GM12891 (cell line): ENCODE measurements around the gene PMM2.
"Not testable (repeated sequence)": the region's sequence is repeated elsewhere in the genome, so short reads cannot be mapped to it uniquely, and the experiment has no call there.

ENCODE experiments used
- DNase-seq: peaks from one replicate; pipeline ENCODE4 v3.0.0; 2011; ENCODE audit warnings: low spot score; ENCODE audit not compliant: insufficient read length
- FAIRE-seq: peaks from 2 replicates; lab custom pipeline; 2011; peaks lifted over from hg19 to GRCh38; lab: Jason Lieb, UNC
- PAX5 ChIP-seq: IDR thresholded peaks from 2 replicates; pipeline ENCODE4 v1.6.1; 2011; ENCODE audit warnings: low read length, moderate library complexity, mild to moderate bottlenecking; ENCODE audit not compliant: insufficient read depth, severe bottlenecking
- POLR2A ChIP-seq: IDR thresholded peaks from 2 replicates; pipeline ENCODE4 v1.6.1; 2011; ENCODE audit warnings: low read depth, low read length, control low read depth
- POLR2AphosphoS5 ChIP-seq: IDR thresholded peaks from 2 replicates; pipeline ENCODE4 v1.6.1; 2011; ENCODE audit warnings: low read depth, low read length, control low read depth
- POU2F2 ChIP-seq: IDR thresholded peaks from 2 replicates; pipeline ENCODE4 v1.6.1; 2011; ENCODE audit warnings: low read depth, mild to moderate bottlenecking, control low read depth, low read length, moderate library complexity
- SPI1 ChIP-seq: IDR thresholded peaks from 2 replicates; pipeline ENCODE4 v1.6.1; 2011; ENCODE audit warnings: low read depth, low read length, control low read depth
- TAF1 ChIP-seq: IDR thresholded peaks from 2 replicates; pipeline ENCODE4 v1.6.1; 2011; ENCODE audit warnings: low read depth, low read length, control low read depth

Gene PMM2

DNA sequence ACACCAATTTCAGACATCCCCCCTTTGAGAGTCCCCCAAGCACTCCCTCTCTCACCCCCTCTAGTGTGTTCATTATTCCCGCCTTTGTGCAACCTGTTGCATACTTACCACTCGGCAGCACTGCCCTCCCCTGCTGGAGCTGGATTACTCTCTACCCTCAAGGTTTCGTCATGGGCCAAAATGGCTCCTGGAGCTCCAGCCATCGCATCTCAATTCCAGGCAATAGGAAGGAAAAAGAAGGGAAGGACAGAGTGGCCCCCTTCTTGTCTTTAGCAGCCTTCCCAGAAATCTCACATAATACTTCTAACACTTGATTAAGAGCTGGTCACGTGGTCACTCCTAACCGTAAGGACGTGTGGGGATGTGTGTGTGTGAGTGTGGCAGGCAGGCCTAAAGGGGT is 20.4 kb upstream of the PMM2 start:
- DNase-seq (no peak), FAIRE-seq (no peak)
- TF ChIP-seq POLR2A (no peak), POU2F2 (no peak), SPI1 (no peak), PAX5 (no peak), TAF1 (no peak), POLR2AphosphoS5 (no peak)

DNA sequence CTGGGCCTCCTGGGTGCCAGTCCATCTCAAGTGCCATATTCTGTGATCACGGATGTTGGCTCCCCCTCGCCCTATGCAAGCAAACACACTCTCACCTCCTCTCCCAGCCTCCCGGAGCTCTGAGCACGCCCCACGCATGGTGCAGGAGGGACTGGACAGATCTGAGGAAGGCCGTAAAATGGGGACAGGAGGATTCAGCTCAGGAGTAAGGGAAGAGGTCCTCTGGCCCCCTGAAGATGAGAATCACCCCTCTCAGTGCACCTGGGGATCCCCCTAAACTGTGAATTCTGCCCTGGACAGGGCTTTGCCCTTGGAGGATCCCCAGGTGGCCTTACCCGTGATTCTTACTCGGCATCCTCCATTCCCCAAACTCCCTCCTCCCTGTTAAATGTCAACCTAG is 15.8 kb upstream of the PMM2 start:
- TF ChIP-seq POLR2AphosphoS5 (no peak), TAF1 (no peak), POLR2A (no peak), SPI1 (no peak), POU2F2 (no peak), PAX5 (no peak)
- no peak for FAIRE-seq

DNA sequence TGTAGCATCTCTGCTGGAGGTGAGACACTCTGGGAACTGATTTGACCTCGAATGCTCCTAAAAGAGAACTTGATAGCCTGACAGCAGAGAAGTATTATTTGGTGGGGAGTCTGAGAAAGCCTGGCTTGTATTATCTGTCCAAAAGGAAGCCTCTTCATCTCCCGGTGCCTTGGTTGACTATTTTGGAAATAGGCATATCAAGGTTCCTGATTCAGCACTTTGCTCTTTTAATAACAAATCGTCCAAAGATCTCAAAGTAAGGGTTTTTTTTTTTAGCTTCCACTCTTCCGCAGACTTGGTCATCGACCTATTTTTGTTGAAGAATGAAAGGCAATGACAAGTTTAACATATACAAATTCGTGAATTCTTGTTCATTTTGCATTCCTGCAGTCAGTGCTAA is 15.0 kb upstream of the PMM2 start:
- FAIRE-seq (no peak), DNase-seq (no peak)
- TF ChIP-seq SPI1 (no peak), POLR2AphosphoS5 (no peak), POU2F2 (no peak), PAX5 (no peak), POLR2A (no peak), TAF1 (no peak)

More for the DNA sequence above, 15.8 kb upstream of the PMM2 start:
- no peak for DNase-seq

DNA sequence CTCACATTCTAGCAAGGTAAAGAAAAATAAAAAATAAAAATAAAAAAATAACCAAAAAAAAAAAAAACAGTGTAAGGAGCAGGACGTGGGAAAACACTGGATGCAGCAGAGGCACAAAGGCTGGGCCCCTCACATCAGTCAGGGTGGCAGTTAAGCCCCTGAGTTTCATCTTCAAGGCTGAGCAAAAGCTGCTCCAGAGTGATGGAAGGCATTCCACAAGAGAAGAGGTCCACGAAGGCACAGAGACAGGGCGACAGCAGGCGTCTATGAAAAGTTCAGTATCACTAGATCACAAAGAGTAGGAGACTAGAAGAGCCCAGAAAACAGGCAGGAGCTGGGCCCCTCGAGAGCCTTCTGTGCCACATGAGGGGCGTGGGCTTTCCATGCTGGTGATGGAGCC is 12.2 kb upstream of the PMM2 start:
- TF ChIP-seq SPI1 = no peak
- no peak for FAIRE-seq
- no peak for DNase-seq

DNA sequence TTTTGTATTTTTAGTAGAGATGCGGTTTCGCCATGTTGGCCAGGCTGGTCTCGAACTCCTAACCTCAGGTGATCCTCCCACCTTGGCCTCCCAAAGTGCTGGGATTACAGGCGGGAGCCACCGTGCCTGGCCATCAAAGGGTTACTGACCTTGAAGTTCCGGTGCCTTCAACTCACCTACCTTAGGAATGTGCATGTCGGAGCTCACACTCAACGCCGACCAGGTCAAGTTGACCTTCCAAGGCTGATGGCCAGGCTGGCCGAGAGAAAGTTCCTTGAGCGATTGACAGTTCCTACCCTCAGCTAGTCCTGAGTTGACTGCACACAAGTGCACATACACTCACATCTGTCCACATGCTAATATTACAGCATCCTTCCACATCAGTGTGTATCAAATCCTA is 11.3 kb upstream of the PMM2 start:
- DNase-seq, FAIRE-seq: not testable (repeated sequence)

DNA sequence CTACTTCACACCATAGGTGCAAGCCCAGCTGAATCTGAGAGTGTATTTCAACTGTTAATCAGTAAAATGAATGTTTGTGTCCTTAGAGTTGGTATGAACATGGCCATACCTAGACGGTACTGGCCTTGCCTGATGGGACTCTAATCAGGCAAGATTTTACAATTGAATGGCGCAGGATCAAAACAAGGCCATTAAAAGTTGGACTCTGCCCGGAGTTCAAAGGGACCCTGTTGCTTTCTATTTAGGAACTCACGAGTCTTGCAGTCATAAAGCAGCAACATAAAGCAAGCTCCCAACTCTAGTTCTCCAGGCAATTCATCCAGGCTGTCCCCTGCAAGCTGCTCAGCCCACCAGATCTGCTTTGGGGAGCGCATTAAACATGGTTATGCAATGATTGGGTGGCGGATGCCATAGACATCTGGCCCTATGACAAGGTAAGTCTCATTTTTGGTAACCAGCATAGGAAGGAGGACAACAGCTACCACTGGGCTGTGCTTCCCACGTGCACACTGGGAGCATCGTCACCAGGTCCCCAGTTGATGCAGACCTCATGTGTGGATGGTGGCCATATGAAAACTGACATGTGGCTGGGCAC is 9.0 kb upstream of the PMM2 start:
- TF ChIP-seq POU2F2 = no peak
- no peak for TF ChIP-seq POLR2A
- TF ChIP-seq SPI1 = no peak
- TF ChIP-seq POLR2AphosphoS5 = no peak
- no peak for TF ChIP-seq TAF1
- no peak for TF ChIP-seq PAX5
- FAIRE-seq = no peak
- no peak for DNase-seq

DNA sequence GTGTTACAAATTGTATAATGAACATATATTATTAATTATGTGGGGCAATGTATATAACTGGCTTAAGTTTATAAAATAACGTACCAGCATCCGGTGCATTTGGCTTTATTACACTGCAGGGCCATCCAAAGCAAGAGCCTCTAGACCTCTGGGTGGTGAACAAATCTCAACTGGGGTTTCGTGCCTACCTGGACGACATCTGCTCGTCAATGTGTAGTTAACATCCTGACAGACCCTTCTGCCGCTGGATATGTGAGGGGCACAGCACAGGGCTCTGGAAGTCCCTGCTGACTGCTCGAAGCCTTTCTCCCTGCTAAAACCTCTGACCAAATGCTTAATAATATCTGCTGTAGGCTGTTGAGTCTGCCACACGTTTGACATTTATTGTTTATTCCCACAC is 2.5 kb upstream of the PMM2 start:
- DNase-seq (no peak), FAIRE-seq (no peak)
- TF ChIP-seq TAF1 (no peak), SPI1 (no peak)

DNA sequence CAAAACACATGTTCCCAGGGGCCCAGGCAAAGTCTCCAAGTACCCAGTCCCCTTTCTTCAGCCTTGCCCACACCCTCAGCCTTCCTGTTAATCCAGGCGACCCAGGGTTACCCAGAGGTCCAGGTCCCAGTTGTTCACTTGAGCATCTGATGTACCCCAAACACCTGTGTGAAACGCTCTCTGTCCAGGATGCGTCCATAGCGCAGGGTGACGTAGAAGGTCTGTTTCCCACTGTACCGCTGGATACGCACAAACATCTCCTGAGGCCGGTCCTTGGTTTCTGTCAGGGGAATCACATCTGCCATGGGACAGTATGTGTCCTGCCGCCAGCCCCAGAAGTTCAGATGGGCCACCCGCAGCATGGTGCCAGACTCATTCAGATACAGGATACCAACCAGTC is 1.8 kb upstream of the PMM2 start:
- no peak for TF ChIP-seq POLR2AphosphoS5
- TF ChIP-seq POU2F2 = no peak
- no peak for TF ChIP-seq SPI1
- TF ChIP-seq PAX5 = no peak
- no peak for TF ChIP-seq TAF1
- TF ChIP-seq POLR2A = no peak
- FAIRE-seq = no peak

DNA sequence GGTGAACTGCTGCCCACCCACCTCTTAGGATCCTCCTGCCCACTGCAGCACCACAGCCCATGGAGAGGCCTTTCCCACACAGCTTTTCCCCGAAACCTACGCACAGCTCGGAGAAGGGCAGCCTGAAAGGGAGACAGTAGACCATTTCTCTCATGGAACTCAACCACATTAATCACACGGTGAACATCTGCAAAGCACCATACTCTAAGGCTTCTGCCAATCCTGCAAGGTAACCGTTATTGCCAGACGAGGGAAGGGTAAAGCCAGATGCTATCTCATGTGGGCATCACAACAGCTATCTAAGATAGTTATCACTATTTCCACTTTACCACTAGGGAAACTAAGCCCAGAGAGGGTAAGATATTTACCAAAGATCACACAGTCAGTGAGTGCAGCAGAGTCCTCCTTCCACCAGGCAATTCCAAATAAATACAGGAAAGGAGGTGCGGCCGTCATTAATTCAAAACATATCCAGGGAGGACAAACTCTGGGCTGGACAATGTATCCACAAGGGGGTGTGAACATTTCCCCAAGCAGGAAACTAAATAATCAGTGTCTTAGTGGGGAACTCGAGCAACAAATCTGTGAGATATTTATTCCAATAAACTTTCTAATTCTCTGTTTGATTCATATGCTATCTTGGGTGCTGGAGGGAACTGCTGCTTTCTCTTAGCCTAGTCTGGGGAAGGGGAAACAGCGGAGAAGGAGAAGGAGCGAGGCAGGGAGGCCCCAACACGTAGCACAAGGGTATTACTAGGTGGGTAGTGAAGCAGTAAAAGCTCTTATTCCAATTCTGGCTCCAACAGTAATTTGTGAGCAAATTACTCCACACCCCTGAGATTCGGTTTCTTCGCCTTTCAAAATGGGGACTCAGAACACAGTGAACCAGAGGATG is 923 bp upstream of the PMM2 start:
- TF ChIP-seq POU2F2 (no peak), SPI1 (no peak), POLR2AphosphoS5 (no peak), TAF1 (no peak), POLR2A (no peak)
- no peak for DNase-seq
- FAIRE-seq = no peak

More for the DNA sequence above, 1.8 kb upstream of the PMM2 start:
- DNase-seq = no peak

DNA sequence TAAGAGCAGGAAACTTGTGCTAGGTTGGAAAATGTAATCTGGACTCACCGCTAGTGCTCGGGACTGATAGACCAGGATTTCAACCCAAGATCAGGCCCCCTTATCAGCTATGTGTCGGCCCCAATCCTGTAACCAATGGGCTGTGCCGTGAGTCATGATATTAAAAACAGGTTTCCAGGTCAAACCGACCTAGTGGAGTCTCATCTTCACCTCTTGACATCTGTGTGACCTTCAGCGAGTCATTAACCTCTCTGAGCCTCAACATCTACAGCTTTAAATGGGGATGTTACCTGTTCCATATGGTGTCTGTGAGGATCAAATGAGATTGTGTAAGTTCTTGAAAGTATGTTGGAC is 512 bp downstream of the PMM2 start:
- no peak for DNase-seq
- TF ChIP-seq POLR2AphosphoS5 (no peak), PAX5 (no peak), POU2F2 (no peak), POLR2A (no peak), TAF1 (no peak), SPI1 (no peak)
- FAIRE-seq = peak; percentile 35
